Lower leg skin (tissue), 3 donors: ENCODE data around the gene ANKRD42.

Source experiments
- POLR2A ChIP-seq, 2 donors: fragments of 450-650 bp; IDR thresholded peaks; one replicate each; pipeline ENCODE4 v1.6.1; 2016 to 2017; ENCODE audit warnings: antibody characterized with exemption in 2 of 2, mild to moderate bottlenecking in 1 of 2, moderate library complexity in 1 of 2
- TF ChIP-seq, protein P1 (sequence below), 3 donors: fragments of 450-650 bp; IDR thresholded peaks; one replicate each; pipeline ENCODE4 v1.5.1; 2016; ENCODE audit warnings: antibody characterized with exemption in 3 of 3, mild to moderate bottlenecking in 3 of 3, moderate library complexity in 2 of 3

DNA sequence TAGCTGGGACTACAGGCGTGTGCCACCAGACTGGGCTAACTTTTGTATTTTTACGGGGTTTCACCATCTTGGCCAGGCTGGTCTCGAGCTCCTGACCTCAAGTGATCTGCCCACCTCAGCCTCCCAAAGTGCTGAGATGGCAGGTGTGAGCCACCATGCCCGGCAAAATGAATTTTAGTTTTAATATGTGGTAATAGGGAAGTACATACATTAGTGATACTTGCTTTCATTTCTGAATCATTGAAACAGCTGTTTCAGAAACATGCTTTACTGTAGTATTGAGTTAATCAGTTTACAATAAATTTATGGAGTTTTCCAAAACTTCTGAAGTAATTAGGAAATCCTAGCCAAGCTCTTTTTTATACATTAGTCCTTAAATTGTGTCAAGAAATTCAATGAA, 21.0 kb upstream of the ANKRD42 start:
- TF ChIP-seq, protein P1, sequence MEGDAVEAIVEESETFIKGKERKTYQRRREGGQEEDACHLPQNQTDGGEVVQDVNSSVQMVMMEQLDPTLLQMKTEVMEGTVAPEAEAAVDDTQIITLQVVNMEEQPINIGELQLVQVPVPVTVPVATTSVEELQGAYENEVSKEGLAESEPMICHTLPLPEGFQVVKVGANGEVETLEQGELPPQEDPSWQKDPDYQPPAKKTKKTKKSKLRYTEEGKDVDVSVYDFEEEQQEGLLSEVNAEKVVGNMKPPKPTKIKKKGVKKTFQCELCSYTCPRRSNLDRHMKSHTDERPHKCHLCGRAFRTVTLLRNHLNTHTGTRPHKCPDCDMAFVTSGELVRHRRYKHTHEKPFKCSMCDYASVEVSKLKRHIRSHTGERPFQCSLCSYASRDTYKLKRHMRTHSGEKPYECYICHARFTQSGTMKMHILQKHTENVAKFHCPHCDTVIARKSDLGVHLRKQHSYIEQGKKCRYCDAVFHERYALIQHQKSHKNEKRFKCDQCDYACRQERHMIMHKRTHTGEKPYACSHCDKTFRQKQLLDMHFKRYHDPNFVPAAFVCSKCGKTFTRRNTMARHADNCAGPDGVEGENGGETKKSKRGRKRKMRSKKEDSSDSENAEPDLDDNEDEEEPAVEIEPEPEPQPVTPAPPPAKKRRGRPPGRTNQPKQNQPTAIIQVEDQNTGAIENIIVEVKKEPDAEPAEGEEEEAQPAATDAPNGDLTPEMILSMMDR (IDR thresholded peaks at IDR 0.05), result no peak
- TF ChIP-seq POLR2A (IDR thresholded peaks at IDR 0.05), result no peak
